ENCODE data around the gene ACSS1. TPM values are rescaled to one million over a fixed set of nuclear protein-coding genes. Genes with fewer than 3 reads are reported as not detected.
A peak's percentile ranks its signal among the peaks of the same experiment; 100 is the strongest.

The ACSS1 gene
- total and polyA plus RNA-seq, 2 of the 8 experiments (the other 6 are each of a cell fraction or from before 2014, with no cell fraction given), result 2.6 to 3.4 TPM

DNA sequence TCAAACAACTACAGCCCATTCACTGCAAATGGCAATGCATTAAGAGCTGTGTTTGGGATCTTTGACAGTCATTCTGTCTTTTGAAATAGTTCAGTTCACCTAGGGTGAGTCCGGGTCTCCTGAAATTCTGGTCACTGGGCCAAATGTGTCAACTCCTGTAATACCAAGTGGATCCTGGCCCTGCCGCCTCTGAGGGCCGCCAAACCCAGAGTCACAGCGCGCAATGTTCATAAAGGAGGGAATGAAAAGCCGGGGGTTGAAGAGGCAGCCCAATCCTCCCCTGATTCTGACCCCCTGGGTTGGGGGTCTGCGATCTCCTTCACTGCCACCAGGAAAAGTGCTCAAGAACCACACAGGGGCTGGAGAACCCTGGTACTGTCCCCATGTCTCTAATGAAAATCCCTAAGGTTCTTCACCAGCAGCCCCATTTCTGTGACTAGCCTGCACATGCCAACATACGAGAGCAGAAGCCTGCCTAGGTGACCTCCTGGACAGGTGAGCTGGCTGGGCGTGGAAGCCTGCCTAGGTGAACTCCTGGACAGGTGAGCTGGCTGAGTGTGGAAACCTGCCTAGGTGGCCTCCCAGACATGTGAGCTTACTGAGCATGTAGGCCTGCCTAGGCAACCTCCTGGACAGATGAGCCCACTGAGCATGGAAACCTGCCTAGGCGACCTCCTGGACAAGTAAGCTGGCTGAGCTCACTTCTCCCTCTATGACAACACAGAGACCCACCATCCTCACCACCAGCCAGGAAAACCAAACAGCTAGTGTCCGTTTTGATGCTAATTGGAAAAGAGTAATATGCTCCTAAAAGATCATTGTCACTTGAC lies 49.3 kb downstream of the ACSS1 start:
- Histone ChIP-seq H3K18ac (ENCODE audit: extremely low read depth, low read length) (no peak overlapping the region), H3K4me1 (replicated peaks in 1 of 4; ENCODE audit: control insufficient read depth in 3 of 4, insufficient read depth in 4 of 4, low read length in 3 of 4) (no peaks in the 10 kb centered on the region), H3K23me2 (ENCODE audit: low read depth, low read length) (no peaks in the 10 kb centered on the region), H3K23ac (ENCODE audit: insufficient read length) (no peak overlapping the region), H3K36me3 (ENCODE audit: control insufficient read depth in 2 of 4, insufficient read depth in 4 of 4, low read length in 3 of 4) (no peaks in the 10 kb centered on the region), H3K79me2 (ENCODE audit: control insufficient read depth in 1 of 2, insufficient read depth in 2 of 2, low read length in 2 of 2) (no peaks in the 10 kb centered on the region), H2BK120ac (replicated peaks; ENCODE audit: low read depth, low read length) (no peak overlapping the region), H3K27me3 (replicated peaks in 1 of 4; ENCODE audit: control insufficient read depth in 3 of 4, extremely low read depth in 1 of 4, insufficient read depth in 3 of 4, low read length in 3 of 4) (no peaks in the 10 kb centered on the region), H2BK5ac (ENCODE audit: low read depth, low read length) (no peak overlapping the region), H2AK5ac (ENCODE audit: low read depth, low read length) (no peak overlapping the region), H3K27ac (ENCODE audit: low read depth, low read length) (no peak overlapping the region), H3K4me3 (ENCODE audit: extremely low read depth in 1 of 4, insufficient read depth in 2 of 4, low read depth in 3 of 4, low read length in 4 of 4) (no peak overlapping the region), H3K9me3 (ENCODE audit: insufficient read depth in 2 of 2, low read depth in 1 of 2, low read length in 1 of 2) (no peaks in the 10 kb centered on the region), H3K14ac (ENCODE audit: insufficient read length) (no peak overlapping the region), H4K20me1 (replicated peaks in 1 of 2; ENCODE audit: control insufficient read depth in 1 of 2, insufficient read depth in 2 of 2, low read length in 2 of 2) (no peaks in the 10 kb centered on the region), H3K56ac (replicated peaks; ENCODE audit: insufficient read length, low read depth, low read length) (no peak overlapping the region), H2BK15ac (ENCODE audit: low read length) (no peak overlapping the region), H4K8ac (ENCODE audit: extremely low read depth, insufficient read depth, low read length) (peak overlapping the region; percentile 11; the same call in 1 of the 2 replicates), H3K4ac (replicated peaks; ENCODE audit: insufficient read length, low read depth, low read length) (no peak overlapping the region), H2AFZ (ENCODE audit: low read length) (no peak overlapping the region), H2BK20ac (ENCODE audit: low read length) (no peak overlapping the region), H4K5ac (ENCODE audit: insufficient read length, low read depth, low read length) (no peak overlapping the region), H4K91ac (replicated peaks; ENCODE audit: insufficient read length, low read length) (no peak overlapping the region), H2BK12ac (ENCODE audit: low read depth, low read length) (no peak overlapping the region), H3K9ac (replicated peaks in 1 of 4; ENCODE audit: extremely low read depth in 1 of 4, low read depth in 3 of 4, low read length in 3 of 4) (no peak overlapping the region), H3K79me1 (ENCODE audit: low read depth, low read length) (no peaks in the 10 kb centered on the region), H3K4me2 (ENCODE audit: insufficient read depth in 1 of 2, low read depth in 2 of 2, low read length in 2 of 2) (no peak overlapping the region)
- 94% methylated on average over 11 of the region's 11 CpGs; no CpG with 5 or more reads in 1 of the 2 experiments for whole genome bisulfite sequencing, 2 experiments (ENCODE audit: extremely low coverage in 1 of 2, insufficient coverage in 1 of 2, insufficient read length in 1 of 2, insufficient replicate concordance in 2 of 2, low coverage in 1 of 2, low lambda C conversion rate in 2 of 2, missing lambda C conversion rate in 1 of 2)
- ChIA-PET POLR2A (ENCODE audit: partially characterized antibody) (no interaction called here), CTCF (ENCODE audit: partially characterized antibody) (interaction anchor here (0.6 to 4.3 kb wide), 8 partner anchors 10 to 191 kb away, joined by 3 to 23 read pairs (median 6); no protein-coding TSS in a partner anchor)
- no peak for DNase-seq (ENCODE audit: low read depth in 1 of 2, low spot score in 2 of 2)
- FAIRE-seq, result no peak
- TF ChIP-seq SP2 (IDR thresholded peaks at IDR 0.05; ENCODE audit: low read length) (no peak), JUND (IDR thresholded peaks at IDR 0.05; ENCODE audit: low read length) (no peak), POU5F1 (IDR thresholded peaks at IDR 0.05; ENCODE audit: low read depth, low read length) (no peak), JUN (IDR thresholded peaks at IDR 0.05; ENCODE audit: low read depth, low read length) (no peak), SRF (IDR thresholded peaks at IDR 0.05; ENCODE audit: low read depth, low read length) (no peak)
